ENCODE data around the gene COL5A1. TPM values are rescaled to one million over a fixed set of nuclear protein-coding genes. Genes with fewer than 3 reads are reported as not detected.

COL5A1 gene
- total RNA-seq, 4 donors from 2014 or later = 8.4 to 14.7 (median 11.3) TPM

DNA sequence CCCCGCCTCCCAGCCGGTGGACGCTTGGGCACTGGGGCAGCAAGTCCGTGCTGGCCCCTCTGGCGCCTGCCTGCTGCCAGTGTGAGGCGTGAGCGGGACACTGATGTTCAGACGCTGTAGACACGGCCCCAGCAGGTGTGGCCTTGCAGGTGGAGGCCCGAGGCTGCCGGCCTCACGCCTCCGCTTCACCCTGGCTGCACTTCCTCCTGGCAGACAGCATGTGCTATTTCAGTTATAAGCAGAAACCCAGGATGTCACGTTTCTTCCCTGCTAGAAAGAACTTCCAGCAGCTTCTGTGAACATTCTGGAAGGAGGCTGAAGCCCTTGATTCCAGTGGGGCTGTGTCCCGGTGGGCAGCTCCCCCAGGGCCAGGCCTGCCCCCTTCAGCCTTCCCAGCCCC lies 124.2 kb downstream of the COL5A1 start:
- 72 to 82% methylated on average over 8 to 14 of the region's 15 CpGs for WGBS, 2 donors
- DNase-seq (ENCODE audit: low spot score in 2 of 2) = no peak
- intact Hi-C loops (cut with DNase I; ENCODE audit: low total_unique reads) = no loop called here
- no peak for TF ChIP-seq POLR2A (IDR thresholded peaks at IDR 0.05)
- TF ChIP-seq CTCF (IDR thresholded peaks at IDR 0.05) = no peak
- no peak overlapping the region for H3K4me3 ChIP-seq (ENCODE audit: low read depth, poor library complexity, severe bottlenecking)

GRCh38 chr9:134766587-134766986 lies 125.0 kb downstream of the COL5A1 start:
- H3K4me3 ChIP-seq (ENCODE audit: low read depth, poor library complexity, severe bottlenecking) = no peak overlapping the region
- intact Hi-C loops (cut with DNase I; ENCODE audit: low total_unique reads) = no loop called here
- no peak for TF ChIP-seq CTCF (IDR thresholded peaks at IDR 0.05)
- no peak for TF ChIP-seq POLR2A (IDR thresholded peaks at IDR 0.05)
- no peak for DNase-seq (ENCODE audit: low spot score in 2 of 2)
- 54 to 86% methylated on average over 8 of the region's 8 CpGs for WGBS, 2 donors

DNA sequence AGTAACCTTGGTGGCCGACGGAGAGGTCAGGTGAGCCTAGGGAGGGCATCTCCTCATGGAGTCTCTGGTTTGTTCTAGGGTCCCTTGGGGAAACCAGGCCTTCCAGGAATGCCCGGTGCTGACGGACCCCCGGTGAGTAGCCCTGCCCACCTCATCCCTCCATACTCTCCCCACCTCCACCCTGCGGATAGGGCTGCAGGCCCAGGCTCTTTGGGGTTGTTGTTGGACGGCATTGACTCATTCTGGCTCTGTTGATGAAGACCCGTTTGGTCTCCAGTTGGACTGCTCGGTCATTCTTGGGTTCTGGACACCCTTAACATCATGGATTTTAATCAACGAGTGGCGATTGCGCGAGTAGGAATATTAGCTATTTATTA lies 126.7 kb downstream of the COL5A1 start:
- WGBS, 2 donors = 75 to 76% methylated on average over 13 of the region's 13 CpGs
- DNase-seq (ENCODE audit: low spot score in 2 of 2) = no peak
- intact Hi-C loops (cut with DNase I; ENCODE audit: low total_unique reads) = no loop called here
- no peak overlapping the region for H3K4me3 ChIP-seq (ENCODE audit: low read depth, poor library complexity, severe bottlenecking)
- TF ChIP-seq CTCF (IDR thresholded peaks at IDR 0.05) (no peak), POLR2A (IDR thresholded peaks at IDR 0.05) (no peak)

GRCh38 chr9:134768709-134769351 lies 127.2 kb downstream of the COL5A1 start:
- no peak overlapping the region for H3K4me3 ChIP-seq (ENCODE audit: low read depth, poor library complexity, severe bottlenecking)
- no peak for DNase-seq (ENCODE audit: low spot score in 2 of 2)
- no peak for TF ChIP-seq CTCF (IDR thresholded peaks at IDR 0.05)
- no peak for TF ChIP-seq POLR2A (IDR thresholded peaks at IDR 0.05)
- intact Hi-C loops (cut with DNase I; ENCODE audit: low total_unique reads) = no loop called here
- WGBS, 2 donors = 60 to 66% methylated on average over 23 of the region's 23 CpGs

DNA sequence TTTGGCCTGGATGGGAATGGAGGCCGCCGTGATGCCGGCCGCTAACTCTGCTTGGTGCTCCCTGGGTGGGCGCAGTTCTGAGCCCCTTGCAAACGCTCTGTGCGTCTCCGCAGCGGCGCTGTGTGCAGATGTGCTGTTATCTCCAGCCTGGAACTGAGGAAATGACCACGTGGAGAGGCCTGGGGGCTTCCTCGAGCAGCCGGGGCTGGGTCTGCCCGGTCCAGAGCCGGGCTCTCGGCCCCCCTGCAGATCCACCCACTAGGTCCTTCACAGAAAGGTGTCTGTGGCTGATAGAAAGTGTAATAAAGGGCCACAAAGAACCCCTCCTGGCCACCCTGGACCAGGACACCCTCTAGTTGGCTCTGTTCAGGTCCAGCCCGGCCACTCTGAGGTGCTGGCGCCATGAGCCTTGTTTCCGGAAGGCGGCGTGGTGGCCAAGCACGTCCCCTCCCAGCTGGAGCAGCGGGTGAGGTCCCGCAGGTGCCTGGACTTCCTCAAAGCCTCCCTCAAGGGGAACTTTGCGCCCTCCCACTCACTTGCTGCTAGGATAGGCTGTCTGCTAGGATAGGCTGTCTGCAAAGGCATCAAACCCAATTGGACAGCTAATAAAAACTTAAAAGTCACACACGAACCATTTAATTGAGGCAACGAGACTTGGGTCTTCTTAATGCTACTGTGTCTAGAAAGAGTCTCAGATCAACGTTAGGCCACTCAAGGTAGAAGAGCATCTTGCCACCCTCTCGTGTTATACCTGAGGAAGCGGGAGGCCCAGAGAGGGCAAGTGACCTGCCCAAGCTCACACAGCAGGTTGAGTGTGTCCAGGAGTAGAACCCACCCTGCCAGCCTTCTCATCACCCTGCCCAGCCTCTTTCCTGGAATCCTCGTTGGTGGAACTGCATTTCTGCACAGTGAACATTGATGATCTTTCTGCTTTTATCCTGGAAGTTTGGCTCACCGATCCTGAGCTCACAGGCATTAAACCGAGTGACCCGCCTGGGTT lies 129.7 kb downstream of the COL5A1 start:
- intact Hi-C loops (cut with DNase I; ENCODE audit: low total_unique reads) = no loop called here
- 77 to 83% methylated on average over 31 to 32 of the region's 34 CpGs for WGBS, 2 donors
- no peak overlapping the region for H3K4me3 ChIP-seq (ENCODE audit: low read depth, poor library complexity, severe bottlenecking)
- DNase-seq (ENCODE audit: low spot score in 2 of 2) = no peak
- TF ChIP-seq POLR2A (IDR thresholded peaks at IDR 0.05) (no peak), CTCF (IDR thresholded peaks at IDR 0.05) (no peak)
